D341Med (cell line): ENCODE measurements around the gene EIF3J.

Source experiments
- DNase-seq: peaks from one replicate; pipeline ENCODE4 v3.0.0; 2012; ENCODE audit warnings: low spot score

Gene EIF3J

GRCh38 chr15:44595656-44596510, 58.9 kb downstream of the EIF3J start:
- no peak for DNase-seq

DNA sequence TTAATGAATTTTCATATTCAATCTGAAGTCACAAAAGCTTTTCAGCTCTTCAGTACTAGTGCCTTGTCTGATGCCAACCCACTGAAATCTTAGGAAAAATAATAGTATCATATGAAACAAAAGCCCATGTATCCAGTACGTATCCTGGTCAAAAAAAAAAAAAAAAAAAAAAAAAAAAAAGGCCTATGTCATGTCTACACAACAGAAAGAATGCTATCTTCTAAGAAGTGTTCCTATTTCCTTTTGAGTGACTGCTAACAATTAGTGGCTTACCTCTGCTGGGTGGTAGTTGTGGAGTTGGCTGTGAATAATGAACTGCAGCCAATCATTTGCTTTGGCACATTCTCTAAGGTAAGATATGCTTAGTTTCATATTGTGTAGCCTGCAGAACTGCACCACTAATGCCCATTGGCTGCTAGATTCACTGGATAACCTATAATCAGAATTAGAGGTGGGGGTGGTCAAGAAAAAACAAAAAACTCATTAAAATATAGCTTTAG, 59.6 kb downstream of the EIF3J start:
- no peak for DNase-seq

DNA sequence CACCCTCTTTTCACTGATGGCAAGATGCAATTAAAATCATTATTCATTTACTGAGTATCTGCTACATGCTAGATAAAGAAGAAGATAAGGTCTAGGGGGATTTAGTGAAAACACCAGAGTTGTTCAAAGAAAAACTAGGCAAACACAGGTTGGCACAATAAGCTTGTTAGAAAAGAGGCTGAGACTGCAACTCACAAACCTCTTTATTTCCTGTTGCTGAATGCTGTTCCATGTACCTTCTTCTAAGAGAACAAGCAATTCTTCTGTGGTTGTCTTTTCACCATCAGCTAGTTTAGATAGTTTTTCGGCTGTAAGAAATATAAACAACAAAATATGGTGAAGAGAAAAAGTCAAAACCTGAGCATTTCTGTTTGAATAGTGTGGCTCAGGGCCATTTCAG, 61.1 kb downstream of the EIF3J start:
- DNase-seq, result no peak

DNA sequence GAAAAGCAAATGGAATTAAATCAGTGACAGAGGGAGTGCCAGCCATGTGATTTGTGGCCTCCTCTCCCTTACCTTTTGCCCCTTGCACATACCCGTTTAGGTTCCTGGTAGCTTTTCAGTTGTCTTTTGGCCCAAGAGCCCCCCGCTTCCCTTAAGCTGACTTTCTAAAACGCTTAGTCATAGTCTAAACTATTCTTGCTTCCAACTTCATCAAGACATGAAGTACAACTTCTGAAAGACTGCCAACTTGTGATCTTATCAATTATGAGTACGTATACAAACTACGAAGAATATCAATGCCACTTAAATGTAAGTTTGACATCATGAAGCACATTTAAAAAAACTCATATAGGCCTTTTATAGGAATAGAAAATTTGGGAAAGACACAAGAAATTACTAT, 61.9 kb downstream of the EIF3J start:
- DNase-seq, result no peak

- DNase-seq, result no peak
Measured at GRCh38 chr15:44603126-44603525, 66.2 kb downstream of the EIF3J start.

DNA sequence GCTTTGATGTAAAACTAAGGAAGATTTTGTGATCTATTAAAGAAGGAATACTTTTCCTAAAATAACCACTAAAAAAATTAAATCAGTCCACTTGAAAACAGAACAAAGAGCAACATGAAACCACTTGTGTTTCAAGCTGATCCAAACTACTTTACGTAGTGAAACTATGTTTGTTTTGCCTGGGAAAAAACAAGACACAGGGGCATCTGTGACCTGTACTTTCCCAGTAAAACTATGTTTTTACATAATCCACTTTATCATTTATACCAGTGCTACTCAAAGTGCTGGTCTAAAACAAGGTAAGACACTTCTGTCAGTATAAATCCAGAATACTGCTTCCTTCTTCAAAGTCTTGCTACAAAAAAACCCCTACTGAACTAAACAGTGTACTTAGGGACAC, 69.8 kb downstream of the EIF3J start:
- no peak for DNase-seq
